H9 (cell line): ENCODE measurements around the gene E4F1. TPM values are rescaled to one million over a fixed set of nuclear protein-coding genes. Genes with fewer than 3 reads are reported as not detected.

Experiments used
- DNase-seq: peaks from one replicate; pipeline ENCODE4 v3.0.0-alpha.2; 2017
- H2AFZ ChIP-seq: one replicate; pipeline ENCODE4 v1.6.1; 2013; ENCODE audit warnings: mild to moderate bottlenecking, low read length, control low read depth, moderate library complexity
- H2AK5ac ChIP-seq: 2 replicates; pipeline ENCODE4 v1.6.1; 2013; ENCODE audit warnings: low read length, control low read depth, mixed read lengths; ENCODE audit not compliant: insufficient read length
- H2BK120ac ChIP-seq: one replicate; pipeline ENCODE4 v1.6.1; 2013; ENCODE audit warnings: low read depth, mild to moderate bottlenecking, low read length, control low read depth, inconsistent platforms; ENCODE audit not compliant: poor library complexity, severe bottlenecking
- H2BK12ac ChIP-seq: 2 replicates; pipeline ENCODE4 v1.6.1; 2013; ENCODE audit warnings: low read length, control low read depth, mixed read lengths, low read depth; ENCODE audit not compliant: insufficient read length
- H2BK15ac ChIP-seq: 2 replicates; pipeline ENCODE4 v1.6.1; 2013; ENCODE audit warnings: low read depth, low read length, control low read depth
- H2BK20ac ChIP-seq: one replicate; pipeline ENCODE4 v1.6.1; 2013; ENCODE audit warnings: low read depth, mild to moderate bottlenecking, low read length, control low read depth, inconsistent platforms; ENCODE audit not compliant: poor library complexity, severe bottlenecking
- H2BK5ac ChIP-seq: 2 replicates; pipeline ENCODE4 v1.6.1; 2013; ENCODE audit warnings: low read length, control low read depth, mixed read lengths; ENCODE audit not compliant: insufficient read length
- H3K14ac ChIP-seq: 2 replicates; pipeline ENCODE4 v1.6.1; 2013; ENCODE audit warnings: low read length, control low read depth; ENCODE audit not compliant: insufficient read depth
- H3K18ac ChIP-seq: 2 replicates; pipeline ENCODE4 v1.6.1; 2013; ENCODE audit warnings: low read depth, mild to moderate bottlenecking, mixed read lengths, low read length, control low read depth; ENCODE audit not compliant: insufficient read length
- H3K23ac ChIP-seq: 2 replicates; pipeline ENCODE4 v1.6.1; 2013; ENCODE audit warnings: low read length, control low read depth, mixed read lengths, low read depth; ENCODE audit not compliant: insufficient read length
- H3K23me2 ChIP-seq: 2 replicates; pipeline ENCODE4 v1.6.1; 2013; ENCODE audit warnings: low read depth, mild to moderate bottlenecking, mixed read lengths, low read length, control low read depth; ENCODE audit not compliant: insufficient read length, poor library complexity, severe bottlenecking
- H3K27ac ChIP-seq: 2 replicates; pipeline ENCODE4 v1.5.1; 2013; ENCODE audit warnings: low read length, control low read depth, mixed read lengths, low read depth; ENCODE audit not compliant: insufficient read length
- H3K27me3 ChIP-seq: 2 replicates; pipeline ENCODE4 v1.6.1; 2013; ENCODE audit warnings: low read length, control low read depth, inconsistent platforms; ENCODE audit not compliant: insufficient read depth
- H3K4ac ChIP-seq: 2 replicates; pipeline ENCODE4 v1.6.1; 2013; ENCODE audit warnings: low read depth, mild to moderate bottlenecking, control low read depth, inconsistent platforms, low read length, moderate library complexity
- H3K4me1 ChIP-seq: 2 replicates; pipeline ENCODE4 v1.6.1; 2013; ENCODE audit warnings: low read length, control low read depth, inconsistent platforms; ENCODE audit not compliant: insufficient read depth
- H3K4me2 ChIP-seq: 2 replicates; pipeline ENCODE4 v1.6.1; 2013; ENCODE audit warnings: low read length, control low read depth, mixed read lengths; ENCODE audit not compliant: insufficient read length, insufficient read depth
- H3K56ac ChIP-seq: 2 replicates; pipeline ENCODE4 v1.6.1; 2013; ENCODE audit warnings: low read depth, mild to moderate bottlenecking, mixed read lengths, low read length, control low read depth; ENCODE audit not compliant: insufficient read length
- H3K79me1 ChIP-seq: 2 replicates; pipeline ENCODE4 v1.6.1; 2013; ENCODE audit warnings: low read depth, mild to moderate bottlenecking, moderate library complexity, low read length, control low read depth, inconsistent platforms; ENCODE audit not compliant: insufficient read depth, poor library complexity, severe bottlenecking
- H3K79me2 ChIP-seq: 2 replicates; pipeline ENCODE4 v1.6.1; 2013; ENCODE audit warnings: low read length, control low read depth, inconsistent platforms; ENCODE audit not compliant: insufficient read depth
- H3K9ac ChIP-seq: 2 replicates; pipeline ENCODE4 v1.6.1; 2013; ENCODE audit warnings: low read length, control low read depth, mixed read lengths; ENCODE audit not compliant: insufficient read length; ENCODE audit errors: extremely low read depth
- H3K9me3 ChIP-seq: one replicate; pipeline ENCODE4 v1.6.1; 2013; ENCODE audit warnings: low read depth, low read length, inconsistent platforms; ENCODE audit not compliant: control insufficient read depth
- H3T11ph ChIP-seq: one replicate; pipeline ENCODE4 v1.6.1; 2013; ENCODE audit warnings: mild to moderate bottlenecking, low read length, control low read depth, inconsistent platforms
- H4K20me1 ChIP-seq: one replicate; pipeline ENCODE4 v1.6.1; 2013; ENCODE audit not compliant: control insufficient read depth, insufficient read length, insufficient read depth
- H4K5ac ChIP-seq: 2 replicates; pipeline ENCODE4 v1.6.1; 2013; ENCODE audit warnings: low read depth, mild to moderate bottlenecking, mixed read lengths, low read length, control low read depth; ENCODE audit not compliant: insufficient read length
- H4K8ac ChIP-seq: replicated peaks from 2 replicates; pipeline ENCODE4 v1.6.1; 2013; ENCODE audit warnings: low read length, control low read depth, mixed read lengths, low read depth; ENCODE audit not compliant: insufficient read length
- H4K91ac ChIP-seq: 2 replicates; pipeline ENCODE4 v1.6.1; 2013; ENCODE audit warnings: low read depth, mild to moderate bottlenecking, moderate library complexity, mixed read lengths, low read length, control low read depth; ENCODE audit not compliant: insufficient read length
- H3K27ac Mint-ChIP-seq, 3 experiments: 2 replicates in 2 of 3; 3 replicates in 1 of 3; pipeline ENCODE4 v1.8.0; 2020 to 2021; ENCODE audit warnings: mixed read lengths in 3 of 3, mild to moderate bottlenecking in 1 of 3, moderate library complexity in 1 of 3
- H3K27me3 Mint-ChIP-seq: 2 replicates; pipeline ENCODE4 v1.8.0; 2021; ENCODE audit warnings: low read depth, mild to moderate bottlenecking, moderate library complexity, mixed read lengths
- H3K36me3 Mint-ChIP-seq, 3 experiments: 2 replicates in 2 of 3; 3 replicates in 1 of 3; pipeline ENCODE4 v1.8.0; 2020 to 2021; ENCODE audit warnings: low read depth in 3 of 3, mixed read lengths in 3 of 3; ENCODE audit not compliant: insufficient read depth in 1 of 3
- H3K4me1 Mint-ChIP-seq, 2 experiments: 2 replicates each; pipeline ENCODE4 v1.8.0; 2020; ENCODE audit warnings: mixed read lengths in 2 of 2
- H3K4me3 Mint-ChIP-seq, 2 experiments: 2 replicates in 1 of 2; 3 replicates in 1 of 2; pipeline ENCODE4 v1.8.0; 2020 to 2021; ENCODE audit warnings: mild to moderate bottlenecking in 2 of 2, mixed read lengths in 2 of 2, moderate library complexity in 1 of 2
- H3K9me3 Mint-ChIP-seq, 2 experiments: 2 replicates in 1 of 2; 3 replicates in 1 of 2; pipeline ENCODE4 v1.8.0; 2020; ENCODE audit warnings: mild to moderate bottlenecking in 2 of 2, mixed read lengths in 2 of 2, moderate library complexity in 1 of 2
- CTCF ChIP-seq: fragments of 200-600 bp; sonication (generic); conservative IDR thresholded peaks from 3 replicates; pipeline ENCODE4 v1.8.0; 2021; ENCODE audit warnings: antibody characterized with exemption, mild to moderate bottlenecking
- WGBS: extraction: QIAGEN DNeasy Blood & Tissue Kit; methylation state at CpG from one replicate; pipeline ENCODE4 v1.1.7; 2013; ENCODE audit warnings: missing lambda C conversion rate, low lambda C conversion rate, mixed read lengths; ENCODE audit not compliant: insufficient read length; ENCODE audit errors: extremely low coverage; 5-methylcytosine and 5-hydroxymethylcytosine counted together
- total RNA-seq: library from RNA; stranded (reverse); gene quantifications from 2 replicates; pipeline ENCODE4 v1.2.1, GENCODE V29; 2021

Gene E4F1
- total RNA-seq, 1 experiment from 2014 or later = 35.9 TPM

GRCh38 chr16:2190659-2191445 lies 32.5 kb upstream of the E4F1 start:
- no peak overlapping the region for H2AK5ac ChIP-seq
- no peak overlapping the region for H2BK15ac ChIP-seq
- no peak overlapping the region for H2BK120ac ChIP-seq
- no CpG with 5 or more reads among the region's 25 CpGs for WGBS
- no peak overlapping the region for H2BK20ac ChIP-seq
- peaks cover 2% of the 10 kb centered on the region for H3K27me3 Mint-ChIP-seq
- no peak overlapping the region for H3K4me2 ChIP-seq
- H4K5ac ChIP-seq = no peak overlapping the region
- H3K27ac Mint-ChIP-seq = no peak overlapping the region
- H3K4me1 ChIP-seq = no peaks in the 10 kb centered on the region
- H3K9me3 Mint-ChIP-seq = no peaks in the 10 kb centered on the region
- no peak overlapping the region for H2AFZ ChIP-seq
- H3K4me3 Mint-ChIP-seq = no peak overlapping the region
- H2BK5ac ChIP-seq = no peak overlapping the region
- DNase-seq = no peak
- no peak overlapping the region for H4K8ac ChIP-seq
- H4K91ac ChIP-seq = no peak overlapping the region
- H2BK12ac ChIP-seq = no peak overlapping the region
- no peak overlapping the region for H3K27ac ChIP-seq
- H3K18ac ChIP-seq = no peak overlapping the region
- H3K56ac ChIP-seq = no peak overlapping the region
- peaks cover 7% of the 10 kb centered on the region for H3K23me2 ChIP-seq
- TF ChIP-seq CTCF = no peak
- no peaks in the 10 kb centered on the region for H3K79me2 ChIP-seq
- no peaks in the 10 kb centered on the region for H3K27me3 ChIP-seq
- no peak overlapping the region for H3K23ac ChIP-seq
- H3T11ph ChIP-seq = no peak overlapping the region
- H3K4ac ChIP-seq = no peak overlapping the region
- no peaks in the 10 kb centered on the region for H3K79me1 ChIP-seq
- no peak overlapping the region for H3K14ac ChIP-seq
- H3K4me1 Mint-ChIP-seq = peaks cover 4 to 6% of the 10 kb centered on the region in 2 experiments; a peak in 1 of 4 replicates
- H3K36me3 Mint-ChIP-seq = no peaks in the 10 kb centered on the region
- H3K9me3 ChIP-seq = no peaks in the 10 kb centered on the region
- no peaks in the 10 kb centered on the region for H4K20me1 ChIP-seq
- no peak overlapping the region for H3K9ac ChIP-seq
